Measurements from ENCODE around the gene GRIP2. TPM values are rescaled to one million over a fixed set of nuclear protein-coding genes. Genes with fewer than 3 reads are reported as not detected.

The GRIP2 gene
- polyA plus RNA-seq, 3 donors, result not detected

DNA sequence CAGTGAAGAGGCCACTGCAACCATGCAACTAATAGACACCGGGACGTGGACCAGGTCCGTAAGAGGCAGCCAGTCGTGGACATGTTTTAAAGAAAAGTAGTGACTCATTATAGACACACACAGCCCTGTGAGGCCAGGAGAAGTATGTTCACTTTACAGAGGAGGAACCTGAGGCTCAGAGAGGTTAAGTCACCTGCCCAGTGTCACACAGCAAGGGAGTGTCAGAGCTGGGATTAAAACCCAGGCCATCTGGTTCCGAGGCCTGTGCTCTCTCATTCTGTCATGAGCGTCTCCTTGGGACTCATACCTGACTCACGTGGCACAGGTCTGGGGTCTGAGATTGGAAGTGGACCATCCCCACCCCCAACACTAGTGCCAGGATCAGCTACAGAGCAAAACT, 28.1 kb upstream of the GRIP2 start:
- Mint-ChIP-seq H3K27me3 (ENCODE audit: low read depth in 3 of 3) (peaks cover 3 to 18% (median 14%) of the 10 kb centered on the region in 3 donors), H3K27ac (no peak overlapping the region), H3K36me3 (no peaks in the 10 kb centered on the region), H3K4me1 (peaks cover 9% of the 10 kb centered on the region), H3K9me3 (no peaks in the 10 kb centered on the region), H3K4me3 (no peak overlapping the region)
- no CpG with 5 or more reads among the region's 7 CpGs for WGBS (ENCODE audit: insufficient coverage)
- Histone ChIP-seq H3K36me3 (replicated peaks in 1 of 2; ENCODE audit: control insufficient read depth in 1 of 2, insufficient read depth in 2 of 2, low read length in 2 of 2) (no peaks in the 10 kb centered on the region), H3K4me2 (replicated peaks; ENCODE audit: extremely low read depth, low read length, poor library complexity, severe bottlenecking) (no peak overlapping the region), H3K9ac (ENCODE audit: insufficient read depth, low read length, poor library complexity, severe bottlenecking) (no peak overlapping the region), H4K20me1 (ENCODE audit: insufficient read depth, low read length) (no peaks in the 10 kb centered on the region), H3K4me3 (replicated peaks in 1 of 3; ENCODE audit: low read depth in 2 of 3, low read length in 3 of 3) (no peak overlapping the region), H3K27ac (ENCODE audit: low read depth in 1 of 2, low read length in 2 of 2) (no peak overlapping the region), H2AFZ (ENCODE audit: insufficient read depth, low read depth, low read length, poor library complexity, severe bottlenecking) (no peak overlapping the region), H3K4me1 (ENCODE audit: control insufficient read depth in 1 of 2, insufficient read depth in 2 of 2, low read length in 2 of 2) (peaks cover 0 to 4% of the 10 kb centered on the region in 2 donors), H3K9me3 (replicated peaks in 1 of 2; ENCODE audit: control insufficient read depth in 1 of 2, insufficient read depth in 1 of 2, low read length in 2 of 2) (no peaks in the 10 kb centered on the region), H3K27me3 (ENCODE audit: control insufficient read depth in 2 of 2, insufficient read depth in 2 of 2, low read length in 2 of 2) (no peaks in the 10 kb centered on the region), H3K79me2 (ENCODE audit: insufficient read depth, low read length) (no peaks in the 10 kb centered on the region)
- DNase-seq, result no peak
- intact Hi-C loops (cut with micrococcal nuclease), result no loop called here
- no peak for TF ChIP-seq CTCF (IDR thresholded peaks at IDR 0.05)

GRCh38 chr3:14566812-14567211, 26.7 kb upstream of the GRIP2 start:
- no peaks in the 10 kb centered on the region for H4K20me1 ChIP-seq (ENCODE audit: insufficient read depth, low read length)
- intact Hi-C loops (cut with micrococcal nuclease), result no loop called here
- DNase-seq, result no peak
- H3K27ac ChIP-seq (ENCODE audit: low read depth in 1 of 2, low read length in 2 of 2), result no peak overlapping the region
- H3K36me3 ChIP-seq (replicated peaks in 1 of 2; ENCODE audit: control insufficient read depth in 1 of 2, insufficient read depth in 2 of 2, low read length in 2 of 2), result no peaks in the 10 kb centered on the region
- H3K9ac ChIP-seq (ENCODE audit: insufficient read depth, low read length, poor library complexity, severe bottlenecking), result no peak overlapping the region
- H3K79me2 ChIP-seq (ENCODE audit: insufficient read depth, low read length), result no peaks in the 10 kb centered on the region
- H3K27me3 Mint-ChIP-seq (ENCODE audit: low read depth in 3 of 3), result peaks cover 7 to 25% (median 22%) of the 10 kb centered on the region in 3 donors
- no peaks in the 10 kb centered on the region for H3K27me3 ChIP-seq (ENCODE audit: control insufficient read depth in 2 of 2, insufficient read depth in 2 of 2, low read length in 2 of 2)
- no peak overlapping the region for H2AFZ ChIP-seq (ENCODE audit: insufficient read depth, low read depth, low read length, poor library complexity, severe bottlenecking)
- H3K27ac Mint-ChIP-seq, result no peak overlapping the region
- no peaks in the 10 kb centered on the region for H3K9me3 Mint-ChIP-seq
- no peaks in the 10 kb centered on the region for H3K36me3 Mint-ChIP-seq
- no peak for TF ChIP-seq CTCF (IDR thresholded peaks at IDR 0.05)
- 22% methylated on average over 1 of the region's 2 CpGs for WGBS (ENCODE audit: insufficient coverage)
- H3K4me3 Mint-ChIP-seq, result no peak overlapping the region
- H3K9me3 ChIP-seq (replicated peaks in 1 of 2; ENCODE audit: control insufficient read depth in 1 of 2, insufficient read depth in 1 of 2, low read length in 2 of 2), result no peaks in the 10 kb centered on the region
- peaks cover 0 to 4% of the 10 kb centered on the region in 2 donors for H3K4me1 ChIP-seq (ENCODE audit: control insufficient read depth in 1 of 2, insufficient read depth in 2 of 2, low read length in 2 of 2)
- H3K4me3 ChIP-seq (replicated peaks in 1 of 3; ENCODE audit: low read depth in 2 of 3, low read length in 3 of 3), result no peak overlapping the region
- H3K4me2 ChIP-seq (replicated peaks; ENCODE audit: extremely low read depth, low read length, poor library complexity, severe bottlenecking), result no peak overlapping the region
- peaks cover 9% of the 10 kb centered on the region for H3K4me1 Mint-ChIP-seq

All from CD14-positive monocyte (primary cell).